NCI-H2196 treated with DMSO at 0.1 percent for 48 hours (cell line): ENCODE results near the gene COL4A5.
A peak's percentile ranks its signal among the peaks of the same experiment; 100 is the strongest.
"Not testable (repeated sequence)": the region's sequence is repeated elsewhere in the genome, so short reads cannot be mapped to it uniquely, and the experiment has no call there.

Experiments used
- DNase-seq: peaks from one replicate; lab custom pipeline; 2025; ENCODE audit not compliant: unreplicated experiment; lab: John Stamatoyannopoulos, UW

The COL4A5 gene

DNA sequence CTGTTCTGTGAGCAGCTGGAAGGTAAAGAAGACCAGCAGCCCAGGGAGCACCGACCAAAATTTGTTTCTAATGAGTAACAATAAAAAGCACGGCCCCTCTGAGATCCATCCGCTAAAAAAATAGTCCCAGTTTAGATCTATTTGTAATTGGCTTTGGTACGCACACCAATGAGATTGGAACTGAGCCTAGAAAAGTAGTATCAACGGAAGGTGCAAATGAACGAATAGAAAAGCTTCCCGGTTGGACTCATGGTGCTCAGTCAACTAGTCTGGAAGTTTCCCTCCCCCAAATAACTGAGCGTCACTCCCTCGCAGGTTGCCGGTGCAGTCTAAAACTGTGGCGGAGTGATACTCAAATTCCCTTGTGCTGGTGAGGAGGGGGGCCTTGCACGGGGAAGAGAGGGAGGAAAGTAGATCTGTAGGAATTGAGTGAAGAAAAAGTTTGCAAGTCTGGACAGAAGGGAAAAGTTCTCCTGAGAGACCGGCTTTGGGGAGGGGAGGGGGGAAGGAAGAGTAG, at the start of gene COL4A5:
Gene COL4A5 (plus strand): TSS at position 413 of the 517 bp plus-strand sequence. CDS start 288 bp downstream, outside the sequence.
- DNase-seq = peak; percentile 50

DNA sequence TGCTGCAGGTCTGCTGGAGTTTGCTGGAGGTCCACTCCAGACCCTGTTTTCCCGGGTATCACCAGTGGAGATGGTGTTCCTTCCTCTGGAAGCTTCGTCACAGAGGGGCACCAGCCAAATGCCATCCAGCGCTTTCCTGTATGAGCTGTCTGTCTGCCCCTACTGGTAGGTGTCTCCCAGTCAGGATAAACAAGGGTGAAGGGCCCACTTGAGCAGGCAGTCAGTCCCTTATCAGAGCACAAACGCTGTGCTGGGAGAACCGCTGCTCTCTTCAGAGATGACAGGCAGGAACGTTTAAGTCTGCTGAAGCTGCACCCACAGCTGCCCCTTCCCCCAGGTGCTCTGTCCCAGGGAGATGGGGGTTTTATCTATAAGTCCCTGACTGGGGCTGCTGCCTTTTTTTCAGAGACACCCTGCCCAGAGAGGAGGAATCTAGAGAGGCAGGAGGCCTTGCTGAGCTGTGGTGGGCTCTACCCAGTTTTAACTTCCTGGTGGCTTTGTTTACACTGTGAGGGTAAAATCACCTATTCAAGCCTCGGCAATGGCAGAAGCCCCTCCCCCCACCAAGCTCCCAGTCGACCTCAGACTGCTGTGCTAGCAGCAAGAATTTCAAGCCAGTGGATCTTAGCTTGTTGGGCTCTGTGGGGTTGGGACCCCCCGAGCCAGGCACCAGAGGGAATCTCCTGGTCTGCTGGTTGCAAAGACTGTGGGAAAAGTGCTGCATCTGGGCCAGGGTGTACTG, 48.5 kb upstream of the COL4A5 start:
- not testable (repeated sequence) for DNase-seq

GRCh38 chrX:108396188-108396891, 43.3 kb upstream of the COL4A5 start:
- no peak for DNase-seq

DNA sequence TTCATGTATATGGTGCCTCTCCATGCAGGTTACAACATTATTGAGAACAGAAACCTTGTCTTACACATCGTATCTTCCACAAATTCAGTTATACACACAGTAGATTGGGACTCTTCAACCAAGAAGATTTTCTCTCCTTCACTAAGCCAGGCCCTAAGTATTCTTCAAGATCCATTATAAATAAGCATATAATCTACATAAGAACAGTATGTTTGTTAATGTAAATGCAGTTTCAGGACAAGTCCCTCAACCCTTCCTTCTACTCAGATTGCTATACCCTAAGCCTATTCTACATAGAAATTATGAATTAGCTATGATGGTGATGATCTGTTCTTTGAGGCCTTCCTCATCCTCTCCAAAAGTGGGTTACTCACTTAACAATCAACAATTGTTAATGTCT, 42.7 kb upstream of the COL4A5 start:
- DNase-seq = no peak

GRCh38 chrX:108397627-108398391, 41.8 kb upstream of the COL4A5 start:
- no peak for DNase-seq

- no peak for DNase-seq
These were observed 40.0 kb upstream of the COL4A5 start for GRCh38 chrX:108399418-108400165.

DNA sequence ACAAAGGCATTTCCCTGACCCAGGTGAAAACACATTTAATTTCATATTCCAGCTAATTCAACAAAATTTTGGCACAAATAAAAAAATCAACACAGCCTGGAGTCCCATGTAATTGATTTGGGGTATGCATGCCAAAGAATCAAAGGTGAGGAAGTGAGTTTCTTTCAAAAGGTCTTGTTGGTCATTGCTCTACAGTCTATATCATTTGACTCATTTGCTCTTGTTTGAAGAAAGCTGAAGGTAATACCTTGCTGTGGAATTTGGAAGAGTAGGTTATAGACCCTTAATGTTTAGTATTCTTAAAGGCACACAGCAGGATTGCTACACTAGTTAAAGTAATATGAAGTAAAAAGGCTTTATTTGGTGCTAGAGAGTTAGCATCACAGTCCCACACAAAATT, 26.9 kb upstream of the COL4A5 start:
- DNase-seq = no peak

GRCh38 chrX:108415146-108415545, 24.5 kb upstream of the COL4A5 start:
- no peak for DNase-seq

GRCh38 chrX:108415891-108416290, 23.7 kb upstream of the COL4A5 start:
- DNase-seq = no peak

DNA sequence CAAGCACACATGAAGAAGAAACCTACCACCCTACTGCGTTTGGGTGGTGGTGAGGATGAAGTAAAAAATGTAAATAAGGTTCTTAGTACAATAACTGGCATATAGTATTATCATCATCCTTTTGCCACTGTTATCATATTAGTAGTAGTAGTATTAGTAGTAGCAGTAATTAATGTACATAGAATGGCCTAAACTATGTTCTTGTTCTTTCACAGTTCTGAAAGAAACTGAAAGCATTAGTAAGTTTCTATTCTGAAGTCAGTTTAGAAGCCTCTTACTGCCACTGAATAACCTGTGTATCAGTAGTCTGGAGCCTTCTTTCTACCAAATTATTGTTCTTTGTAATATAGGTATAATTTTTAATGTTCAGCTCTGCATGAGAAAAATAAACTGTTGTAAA, 22.4 kb upstream of the COL4A5 start:
- DNase-seq = no peak

DNA sequence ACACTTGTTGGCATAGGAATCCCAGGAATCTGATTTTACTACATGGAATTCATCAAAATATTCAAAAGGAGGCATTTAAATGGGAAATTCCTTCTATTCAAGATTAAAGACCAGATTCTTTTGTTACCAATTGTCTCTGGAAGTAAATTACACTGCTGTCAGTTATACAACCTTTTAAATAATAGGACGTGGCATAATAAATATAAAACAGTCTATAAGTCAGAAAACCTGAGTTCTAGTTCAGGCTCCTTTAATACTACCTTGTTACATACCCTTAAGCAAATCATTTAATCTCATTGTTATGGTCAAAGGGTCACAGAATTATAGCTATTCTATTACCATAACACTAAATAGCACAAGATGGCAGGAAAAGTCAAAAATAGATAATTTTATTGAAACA, 20.2 kb upstream of the COL4A5 start:
- DNase-seq = no peak

DNA sequence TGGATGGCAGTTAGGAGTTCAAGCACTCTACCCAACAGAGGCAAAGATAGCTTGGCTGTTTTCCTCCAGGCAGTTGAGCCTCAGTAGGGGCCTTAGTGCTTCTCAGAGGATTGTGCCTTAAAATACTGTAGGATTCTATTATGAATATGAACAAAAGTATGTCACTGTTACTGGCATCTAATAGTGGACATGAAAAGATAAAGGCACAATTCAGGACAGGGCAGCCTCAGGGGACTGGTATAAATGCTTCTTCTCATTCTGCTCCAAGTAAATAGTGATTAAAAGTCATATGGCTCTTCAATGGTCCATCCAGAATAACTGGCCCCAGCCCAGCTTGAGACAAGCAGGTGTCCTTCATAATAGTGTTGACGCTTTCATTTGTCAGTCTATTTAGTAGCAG, 19.2 kb upstream of the COL4A5 start:
- no peak for DNase-seq

- no peak for DNase-seq
These were observed 13.4 kb upstream of the COL4A5 start for GRCh38 chrX:108426262-108426661.

- DNase-seq = no peak
These were observed 4.4 kb upstream of the COL4A5 start for GRCh38 chrX:108435261-108435660.

DNA sequence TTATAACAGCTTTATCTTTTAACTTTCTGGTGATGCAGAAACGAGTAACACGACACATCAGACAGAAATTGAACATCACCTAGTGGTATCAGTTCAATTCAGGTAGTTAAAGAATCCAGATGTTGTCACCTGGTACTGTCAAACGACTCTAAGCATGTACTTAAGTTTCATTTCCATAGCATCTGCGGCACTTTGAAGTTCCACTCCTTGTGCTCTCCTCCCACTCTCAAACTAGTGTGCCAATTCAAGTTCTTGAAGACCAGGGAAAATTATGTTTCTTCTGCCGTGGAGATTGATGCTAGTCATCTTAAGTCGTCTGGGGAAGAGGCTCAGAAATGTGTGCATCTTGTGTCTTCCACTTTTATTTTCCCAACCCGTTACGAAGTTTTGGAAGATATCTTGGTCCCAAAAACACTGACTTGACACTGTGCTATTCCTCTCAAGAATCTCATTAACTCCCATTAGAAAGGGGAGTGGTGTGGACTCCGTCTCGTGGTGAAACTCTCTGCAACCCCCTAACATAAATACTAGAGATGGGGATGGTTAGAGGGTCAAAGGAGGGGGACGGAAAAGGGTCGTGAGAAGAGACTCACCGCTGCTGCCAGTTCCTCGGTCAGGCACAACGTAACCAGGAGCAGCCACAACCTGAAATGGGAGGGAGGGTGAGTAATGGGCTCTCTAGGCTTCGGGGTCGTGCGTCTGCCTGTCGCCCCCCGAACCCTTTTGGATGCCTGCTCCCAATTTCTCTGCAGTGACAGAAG, 2.1 kb upstream of the COL4A5 start:
- DNase-seq = no peak

- no peak for DNase-seq
These were observed 1.5 kb upstream of the COL4A5 start, which contains the start of gene COL4A6 for GRCh38 chrX:108438110-108438623. Gene COL4A6 (minus strand): TSS chrX:108438422. CDS start chrX:108438196, 226 bp downstream.

DNA sequence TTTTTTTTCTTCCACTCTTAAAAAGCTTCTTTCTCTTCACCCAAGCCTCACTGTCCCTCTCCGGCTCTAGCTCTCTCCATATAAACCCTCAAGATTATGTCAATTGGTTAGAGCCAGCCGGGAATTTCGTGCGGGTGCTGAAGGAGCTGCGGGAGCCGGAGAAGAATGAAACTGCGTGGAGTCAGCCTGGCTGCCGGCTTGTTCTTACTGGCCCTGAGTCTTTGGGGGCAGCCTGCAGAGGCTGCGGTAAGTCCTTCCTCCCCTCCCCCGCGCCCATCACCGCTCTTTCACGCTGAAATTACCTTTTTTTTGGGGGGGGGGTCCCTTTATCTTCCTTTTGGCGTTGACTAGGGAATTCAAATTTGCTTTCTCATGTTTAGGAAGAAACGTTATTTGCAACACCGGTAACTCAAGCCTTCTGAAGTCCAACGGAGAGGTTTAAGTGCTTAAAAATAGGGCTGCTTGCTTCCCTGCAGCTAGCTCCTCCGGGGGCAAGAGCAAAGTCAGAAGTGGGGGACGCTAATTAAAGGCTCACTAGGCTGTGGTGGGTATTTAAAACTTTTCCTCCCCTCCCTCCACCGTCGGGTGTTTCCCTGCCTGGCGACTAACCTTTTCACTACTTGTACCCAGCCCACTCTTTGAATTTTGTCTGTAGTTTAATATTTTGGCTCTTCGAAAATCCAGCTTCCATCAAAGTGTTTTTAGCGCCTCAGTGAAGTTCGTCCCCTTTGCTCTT, 491 bp downstream of the COL4A5 start:
- no peak for DNase-seq

GRCh38 chrX:108442901-108443464, 3.3 kb downstream of the COL4A5 start:
- DNase-seq = no peak

- no peak for DNase-seq
These were observed 7.7 kb downstream of the COL4A5 start for GRCh38 chrX:108447303-108447702.
